ENCODE measurements around the gene MIOX. TPM values are rescaled to one million over a fixed set of nuclear protein-coding genes. Genes with fewer than 3 reads are reported as not detected.

The MIOX gene
- total RNA-seq, 4 donors from 2014 or later = not detected

DNA sequence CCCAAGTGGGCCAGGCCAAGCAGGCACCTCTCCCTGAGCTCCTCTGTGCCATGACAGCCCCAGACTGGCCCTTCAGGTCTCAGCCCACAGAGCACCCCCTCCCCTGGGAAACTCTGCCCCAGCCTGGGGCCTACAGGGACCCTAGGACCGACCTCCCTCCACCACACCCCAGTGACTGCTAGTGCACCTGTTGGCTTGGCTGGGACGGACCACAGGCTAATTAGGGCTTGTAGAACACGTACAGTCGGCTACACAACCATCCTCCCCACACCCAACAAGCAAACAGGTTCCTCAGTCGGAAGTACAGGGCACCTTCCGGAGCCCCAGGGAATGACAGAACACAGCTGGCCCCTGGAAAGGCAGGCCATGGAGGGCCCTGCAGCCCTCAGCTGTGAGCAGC lies 16.2 kb upstream of the MIOX start:
- no peak for TF ChIP-seq CTCF (IDR thresholded peaks at IDR 0.05; ENCODE audit: low read depth)

DNA sequence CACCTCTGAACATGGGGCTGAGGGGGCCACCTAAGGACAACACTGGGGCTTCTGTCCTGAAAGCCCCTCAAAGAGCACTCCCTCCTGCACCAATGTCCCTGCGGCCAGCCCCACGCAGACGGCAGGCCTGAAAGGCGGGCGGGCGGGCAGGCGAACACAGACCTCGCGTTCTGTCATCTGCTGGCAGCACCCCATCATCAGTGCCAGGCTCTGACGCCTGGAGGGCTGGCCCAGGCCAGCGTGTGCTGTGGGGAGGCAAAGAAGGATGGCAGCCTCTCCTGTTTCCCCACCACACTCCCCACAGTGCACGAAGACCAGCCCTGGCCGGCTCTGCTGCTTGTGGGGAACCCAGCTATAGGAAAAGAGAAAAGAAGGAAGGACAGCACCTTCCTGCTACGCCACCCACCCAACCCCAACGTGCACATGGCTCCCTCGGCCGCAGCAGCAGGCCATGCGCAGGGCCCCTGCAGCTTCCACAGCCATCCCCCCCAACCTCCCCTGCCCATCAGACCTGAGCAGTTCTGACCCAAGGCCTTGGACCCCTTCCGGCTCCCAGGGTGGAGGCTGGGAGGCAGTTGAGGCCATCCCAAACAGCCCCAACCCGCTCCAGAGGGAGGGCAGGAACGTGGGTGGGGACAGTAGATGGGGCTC lies 15.3 kb upstream of the MIOX start:
- TF ChIP-seq CTCF (IDR thresholded peaks at IDR 0.05; ENCODE audit: low read depth) = no peak

DNA sequence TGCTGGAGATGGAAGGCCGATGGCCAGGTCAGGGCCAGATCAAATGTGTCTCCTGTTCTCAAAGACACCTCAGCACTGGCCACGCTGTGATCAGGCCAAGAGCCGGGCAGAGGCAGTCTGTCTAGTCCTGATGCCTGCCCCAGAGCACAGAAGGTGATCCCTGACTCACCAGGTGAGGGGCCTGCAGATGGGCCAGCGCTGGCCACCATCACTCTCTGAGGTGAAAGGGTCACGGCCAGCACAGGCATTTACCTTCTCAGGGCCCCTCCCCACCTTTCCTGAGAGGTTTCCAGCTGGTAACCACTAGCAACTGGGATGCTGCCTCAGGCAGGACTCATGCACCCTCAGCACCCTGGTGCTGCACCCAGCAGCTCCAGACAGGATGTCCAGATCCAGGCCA lies 14.7 kb upstream of the MIOX start:
- TF ChIP-seq CTCF (IDR thresholded peaks at IDR 0.05; ENCODE audit: low read depth) = no peak

GRCh38 chr22:50473088-50473487 lies 13.6 kb upstream of the MIOX start:
- TF ChIP-seq CTCF (IDR thresholded peaks at IDR 0.05; ENCODE audit: low read depth) = no peak

DNA sequence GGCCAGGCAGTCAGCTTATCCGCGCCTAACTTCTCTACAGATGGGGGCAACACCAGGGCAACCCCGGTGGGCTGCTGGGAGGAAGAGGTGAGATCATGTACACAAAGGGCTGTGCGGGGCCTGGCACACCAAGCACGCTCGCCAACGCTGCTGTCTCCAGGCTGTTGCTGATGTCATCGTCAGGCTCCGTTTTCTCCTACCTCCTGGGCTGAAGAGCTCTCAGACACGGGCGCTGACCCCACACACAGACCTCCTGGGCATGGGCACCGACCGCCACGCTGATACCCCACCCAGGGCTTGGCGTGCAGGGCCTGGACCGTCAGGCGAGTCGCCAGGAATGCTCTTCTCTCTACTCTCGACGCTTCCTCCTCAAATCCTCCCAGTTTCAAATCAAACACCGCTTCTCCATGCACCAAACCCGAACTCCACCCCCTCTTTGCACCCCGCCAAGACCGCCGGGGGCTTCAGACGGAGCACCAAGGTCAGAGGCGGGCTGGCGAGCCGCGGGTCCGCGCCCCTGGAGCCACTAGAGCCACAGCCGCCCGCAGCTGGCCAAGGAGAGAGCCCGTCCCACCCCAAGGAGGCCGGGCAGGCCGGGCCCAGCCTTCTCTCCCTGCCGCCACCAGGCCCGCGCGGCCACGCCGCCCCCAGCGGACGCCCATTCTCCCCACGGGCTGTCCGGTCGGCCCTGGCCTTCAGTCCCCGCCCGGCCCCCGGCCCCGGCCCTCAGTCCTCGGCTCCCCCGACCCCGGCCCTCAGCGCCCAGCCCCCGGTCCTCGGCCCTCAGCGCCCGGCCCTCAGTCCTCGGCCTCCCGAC lies 12.6 kb upstream of the MIOX start:
- no peak for TF ChIP-seq CTCF (IDR thresholded peaks at IDR 0.05; ENCODE audit: low read depth)

DNA sequence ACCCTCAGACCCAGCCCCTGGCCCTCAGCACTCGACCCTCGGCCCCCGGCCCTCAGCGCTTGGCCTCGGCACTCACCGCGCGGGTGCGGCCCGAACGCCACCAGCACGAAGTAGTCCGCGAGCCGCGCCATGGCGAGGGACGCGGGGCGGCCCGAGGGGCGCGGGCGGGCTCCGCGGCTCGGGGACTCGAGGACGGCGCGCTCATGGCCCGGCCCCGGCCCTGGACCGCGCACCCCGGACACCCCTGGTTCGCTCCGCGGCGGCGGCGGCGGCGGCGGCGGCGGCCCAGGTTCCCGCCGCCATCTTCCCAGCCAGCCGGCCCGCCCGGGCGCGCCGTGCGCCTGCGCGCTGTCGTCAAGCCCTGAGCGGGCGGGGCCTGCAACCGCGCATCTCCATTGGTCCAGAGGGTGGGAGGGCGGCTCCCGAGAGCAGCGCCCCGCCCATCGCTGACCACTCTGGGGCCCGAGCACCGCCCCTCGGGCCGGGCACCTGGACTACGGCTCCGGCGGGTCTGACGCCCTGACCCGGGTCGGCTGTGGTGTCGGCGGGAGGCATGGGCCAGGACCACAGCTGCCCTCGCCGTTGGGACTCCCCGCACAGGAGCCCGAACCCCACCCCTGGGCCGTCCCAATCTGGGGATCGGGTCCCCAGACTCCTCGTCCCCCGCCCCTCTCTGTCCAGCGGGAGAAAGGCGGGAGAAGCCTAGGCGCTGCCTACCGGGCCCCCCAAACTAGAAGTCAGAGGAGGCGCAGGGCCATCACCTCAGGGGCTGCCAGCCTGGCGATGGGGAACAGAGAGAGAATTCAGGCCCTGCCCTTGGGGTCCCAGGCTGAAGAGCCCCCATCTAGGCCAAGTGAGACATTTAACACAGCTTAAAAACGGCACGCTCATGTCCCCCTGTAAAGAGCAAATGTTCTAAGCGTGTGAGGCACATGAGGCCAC lies 11.7 kb upstream of the MIOX start, which contains the start of gene SBF1:
TSS of gene SBF1 (minus strand) at position 326 of the 942 bp plus-strand sequence. CDS start at position 131, 195 bp downstream.
- TF ChIP-seq CTCF (IDR thresholded peaks at IDR 0.05; ENCODE audit: low read depth) = no peak
